ENCODE measurements around the gene SLC22A7. TPM values are rescaled to one million over a fixed set of nuclear protein-coding genes. Genes with fewer than 3 reads are reported as not detected.

The SLC22A7 gene
- total and polyA plus RNA-seq, 8 donors, result not detected

GRCh38 chr6:43269273-43270007, 28.6 kb upstream of the SLC22A7 start:
- Histone ChIP-seq H3K36me3 (no peaks in the 10 kb centered on the region), H3K4me1 (peaks cover 21 to 34% (median 28%) of the 10 kb centered on the region in 4 donors), H3K9me3 (no peaks in the 10 kb centered on the region), H3K27ac (peak overlapping the region in 4 of 5 donors; percentile 42 to 60 (median 50)), H3K27me3 (peaks cover 0 to 44% (median 8%) of the 10 kb centered on the region in 3 donors), H3K4me3 (peak overlapping the region; percentile 40 to 49 (median 43))
- intact Hi-C loops (cut with DNase I; ENCODE audit: low total_unique reads), result loop anchor here (10.0 kb wide), 2 partner anchors 65 to 235 kb away; no protein-coding TSS in a partner anchor
- 4 to 5% (median 4%) methylated on average over 29 to 44 of the region's 44 CpGs for whole genome bisulfite sequencing, 5 donors
- TF ChIP-seq, protein P1, sequence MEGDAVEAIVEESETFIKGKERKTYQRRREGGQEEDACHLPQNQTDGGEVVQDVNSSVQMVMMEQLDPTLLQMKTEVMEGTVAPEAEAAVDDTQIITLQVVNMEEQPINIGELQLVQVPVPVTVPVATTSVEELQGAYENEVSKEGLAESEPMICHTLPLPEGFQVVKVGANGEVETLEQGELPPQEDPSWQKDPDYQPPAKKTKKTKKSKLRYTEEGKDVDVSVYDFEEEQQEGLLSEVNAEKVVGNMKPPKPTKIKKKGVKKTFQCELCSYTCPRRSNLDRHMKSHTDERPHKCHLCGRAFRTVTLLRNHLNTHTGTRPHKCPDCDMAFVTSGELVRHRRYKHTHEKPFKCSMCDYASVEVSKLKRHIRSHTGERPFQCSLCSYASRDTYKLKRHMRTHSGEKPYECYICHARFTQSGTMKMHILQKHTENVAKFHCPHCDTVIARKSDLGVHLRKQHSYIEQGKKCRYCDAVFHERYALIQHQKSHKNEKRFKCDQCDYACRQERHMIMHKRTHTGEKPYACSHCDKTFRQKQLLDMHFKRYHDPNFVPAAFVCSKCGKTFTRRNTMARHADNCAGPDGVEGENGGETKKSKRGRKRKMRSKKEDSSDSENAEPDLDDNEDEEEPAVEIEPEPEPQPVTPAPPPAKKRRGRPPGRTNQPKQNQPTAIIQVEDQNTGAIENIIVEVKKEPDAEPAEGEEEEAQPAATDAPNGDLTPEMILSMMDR (IDR thresholded peaks at IDR 0.05), result no peak
- DNase-seq, result peak; percentile 38 to 78

- TF ChIP-seq, protein P1 (IDR thresholded peaks at IDR 0.05), result no peak
- TF ChIP-seq POLR2A (IDR thresholded peaks at IDR 0.05) (no peak), EP300 (IDR thresholded peaks at IDR 0.05) (no peak), POLR2AphosphoS5 (IDR thresholded peaks at IDR 0.05) (no peak)
- intact Hi-C loops (cut with DNase I; ENCODE audit: low total_unique reads), result loop anchor here (10.0 kb wide), 1 partner anchor 64 kb away; no protein-coding TSS in a partner anchor
- Histone ChIP-seq H3K36me3 (no peaks in the 10 kb centered on the region), H3K9me3 (no peaks in the 10 kb centered on the region), H3K4me3 (no peak overlapping the region), H3K27ac (no peak overlapping the region), H3K27me3 (peaks cover 0 to 62% (median 23%) of the 10 kb centered on the region in 3 donors), H3K4me1 (peaks cover 35 to 52% (median 44%) of the 10 kb centered on the region in 4 donors)
- WGBS, 5 donors, result 86 to 94% (median 90%) methylated on average over 8 of the region's 8 CpGs
- DNase-seq, result no peak
Measured at GRCh38 chr6:43271103-43271815, 26.8 kb upstream of the SLC22A7 start.

DNA sequence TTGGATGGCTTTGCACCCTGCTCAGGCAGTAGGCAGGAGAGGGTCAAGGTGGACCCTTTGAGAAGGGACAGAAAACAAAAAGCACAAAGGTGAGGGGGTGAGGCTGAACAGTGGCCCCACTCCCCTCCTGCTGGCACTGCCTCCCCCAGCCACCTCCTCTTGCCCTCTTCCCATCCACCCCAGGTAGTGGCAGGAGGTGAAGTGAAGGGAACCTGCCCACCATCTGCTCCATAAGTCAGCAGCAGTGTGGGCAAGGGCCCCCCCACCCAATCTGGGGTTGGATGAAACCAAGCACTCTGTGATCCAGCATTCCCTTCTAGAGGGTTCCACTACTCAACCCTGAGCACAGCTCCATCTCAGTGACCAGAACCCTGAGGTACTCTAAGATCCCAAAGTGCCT, 26.1 kb upstream of the SLC22A7 start:
- H3K9me3 ChIP-seq, result no peaks in the 10 kb centered on the region
- no peak overlapping the region for H3K4me3 ChIP-seq
- no peak for DNase-seq
- peaks cover 37 to 59% (median 48%) of the 10 kb centered on the region in 4 donors for H3K4me1 ChIP-seq
- no peak overlapping the region for H3K27ac ChIP-seq
- TF ChIP-seq POLR2A (IDR thresholded peaks at IDR 0.05) (no peak), POLR2AphosphoS5 (IDR thresholded peaks at IDR 0.05) (no peak), EP300 (IDR thresholded peaks at IDR 0.05) (no peak)
- TF ChIP-seq, protein P1 (IDR thresholded peaks at IDR 0.05), result no peak
- H3K36me3 ChIP-seq, result no peaks in the 10 kb centered on the region
- intact Hi-C loops (cut with DNase I; ENCODE audit: low total_unique reads), result loop anchor here (10.0 kb wide), 1 partner anchor 63 kb away; no protein-coding TSS in a partner anchor
- H3K27me3 ChIP-seq, result peaks cover 0 to 69% (median 23%) of the 10 kb centered on the region in 3 donors

GRCh38 chr6:43273707-43274106, 24.4 kb upstream of the SLC22A7 start:
- no peak overlapping the region for H3K4me3 ChIP-seq
- no peaks in the 10 kb centered on the region for H3K36me3 ChIP-seq
- intact Hi-C loops (cut with DNase I; ENCODE audit: low total_unique reads), result loop anchor here (10.0 kb wide), 1 partner anchor 61 kb away; no protein-coding TSS in a partner anchor
- DNase-seq, result no peak
- H3K27ac ChIP-seq, result no peak overlapping the region
- 43 to 60% (median 55%) methylated on average over 2 of the region's 2 CpGs for WGBS, 5 donors
- H3K9me3 ChIP-seq, result no peaks in the 10 kb centered on the region
- peaks cover 30 to 44% (median 36%) of the 10 kb centered on the region in 4 donors for H3K4me1 ChIP-seq
- TF ChIP-seq POLR2A (IDR thresholded peaks at IDR 0.05) (no peak), POLR2AphosphoS5 (IDR thresholded peaks at IDR 0.05) (no peak), EP300 (IDR thresholded peaks at IDR 0.05) (no peak)
- TF ChIP-seq, protein P1 (IDR thresholded peaks at IDR 0.05), result no peak
- peaks cover 0 to 71% (median 23%) of the 10 kb centered on the region in 3 donors for H3K27me3 ChIP-seq
